B cell (primary cell): ENCODE results near the gene SLCO2B1. TPM values are rescaled to one million over a fixed set of nuclear protein-coding genes. Genes with fewer than 3 reads are reported as not detected.

Source experiments
- ATAC-seq: fragments of 200-7000 bp; cut with Tn5 transposase; one replicate; pipeline ENCODE4 v1.10.0; 2021; ENCODE audit warnings: low read depth, mild to moderate bottlenecking, moderate number of reproducible peaks, moderate library complexity
- CTCF ChIA-PET: fragments of 350-600 bp; sonication (Branson Sonifier 250); formaldehyde crosslinking; loops from one replicate; lab custom pipeline; 2021; ENCODE audit warnings: antibody characterized with exemption, inconsistent platforms; lab: Charles Lee
- POLR2A ChIA-PET: fragments of 350-600 bp; sonication (Branson Sonifier 250); formaldehyde crosslinking; loops from one replicate; lab custom pipeline; 2021; ENCODE audit warnings: antibody characterized with exemption; lab: Charles Lee
- DNase-seq: peaks from one replicate; pipeline ENCODE4 v3.0.0; 2013
- H2AFZ ChIP-seq: 2 replicates; pipeline ENCODE4 v1.6.1; 2012; ENCODE audit warnings: mild to moderate bottlenecking, low read depth, low read length; ENCODE audit not compliant: insufficient read depth, poor library complexity, severe bottlenecking
- H3K27ac ChIP-seq, 2 donors: 1 replicate in 1 of 2; 2 replicates in 1 of 2; pipeline ENCODE4 v1.5.1; 2012 to 2013; ENCODE audit warnings: low read length in 2 of 2, mild to moderate bottlenecking in 2 of 2, moderate library complexity in 1 of 2
- H3K27me3 ChIP-seq, 4 experiments: fragments of 200-600 bp in 1 of 4; sonication (generic) in 1 of 4; replicated peaks in 1 of 4; 1 replicate in 2 of 4; 2 replicates in 2 of 4; pipeline versions ENCODE4 v1.6.1 to v1.7.0; 2013 to 2016; ENCODE audit warnings: low read length in 3 of 4, mild to moderate bottlenecking in 2 of 4, mixed read lengths in 1 of 4, moderate library complexity in 1 of 4; ENCODE audit not compliant: insufficient read depth in 4 of 4, control insufficient read depth in 3 of 4; ENCODE audit errors: control extremely low read depth in 1 of 4
- H3K36me3 ChIP-seq, 2 experiments: replicated peaks in 1 of 2; 1 replicate in 1 of 2; 2 replicates in 1 of 2; pipeline versions ENCODE4 v1.6.1 to v1.7.1; 2013; ENCODE audit warnings: low read length in 1 of 2; ENCODE audit not compliant: insufficient read depth in 2 of 2, control insufficient read depth in 1 of 2; ENCODE audit errors: control extremely low read depth in 1 of 2, extremely low read depth in 1 of 2
- H3K4me1 ChIP-seq, 2 donors: fragments of 200-600 bp in 1 of 2; sonication (generic) in 1 of 2; 1 replicate in 1 of 2; 2 replicates in 1 of 2; pipeline versions ENCODE4 v1.5.1 to v1.6.1; 2013 to 2017; ENCODE audit warnings: low read length in 2 of 2; ENCODE audit not compliant: control insufficient read depth in 2 of 2, insufficient read depth in 2 of 2
- H3K4me2 ChIP-seq: replicated peaks from 2 replicates; pipeline ENCODE3; 2012; ENCODE audit warnings: mild to moderate bottlenecking, low read depth, low read length; ENCODE audit not compliant: poor library complexity, severe bottlenecking
- H3K4me3 ChIP-seq, 5 experiments: fragments of 200-600 bp in 1 of 5; sonication (generic) in 1 of 5; 1 replicate in 3 of 5; 2 replicates in 2 of 5; pipeline versions ENCODE4 v1.5.1 to v1.7.0; 2011 to 2016; ENCODE audit warnings: low read length in 4 of 5, mild to moderate bottlenecking in 4 of 5, low read depth in 2 of 5, control low read depth in 1 of 5, moderate library complexity in 1 of 5; ENCODE audit not compliant: insufficient read depth in 1 of 5; ENCODE audit errors: control extremely low read depth in 1 of 5, extremely low read depth in 1 of 5
- H3K79me2 ChIP-seq: fragments of 200-600 bp; sonication (generic); one replicate; pipeline ENCODE4 v1.6.0; 2016; ENCODE audit warnings: low read length; ENCODE audit not compliant: control insufficient read depth, insufficient read depth
- H3K9ac ChIP-seq: fragments of 200-600 bp; sonication (generic); 2 replicates; pipeline ENCODE4 v1.6.1; 2017; ENCODE audit warnings: mild to moderate bottlenecking, low read length, moderate library complexity
- H3K9me3 ChIP-seq, 3 donors: one replicate each; pipeline versions ENCODE4 v1.6.1 to v1.7.1; 2013; ENCODE audit warnings: low read length in 2 of 3; ENCODE audit not compliant: control insufficient read depth in 2 of 3, insufficient read depth in 1 of 3; ENCODE audit errors: control extremely low read depth in 1 of 3
- H4K20me1 ChIP-seq: 2 replicates; pipeline ENCODE4 v1.6.0; 2012; ENCODE audit warnings: mild to moderate bottlenecking, low read length; ENCODE audit not compliant: insufficient read depth, control insufficient read depth, poor library complexity, severe bottlenecking
- H3K27ac Mint-ChIP-seq: one replicate; pipeline ENCODE4 v1.8.0; 2021; ENCODE audit warnings: mixed read lengths
- H3K27me3 Mint-ChIP-seq: one replicate; pipeline ENCODE4 v1.8.0; 2021; ENCODE audit warnings: mixed read lengths
- H3K4me1 Mint-ChIP-seq: one replicate; pipeline ENCODE4 v1.8.0; 2021; ENCODE audit warnings: mixed read lengths
- H3K4me3 Mint-ChIP-seq: one replicate; pipeline ENCODE4 v1.8.0; 2021; ENCODE audit warnings: mixed read lengths
- H3K9me3 Mint-ChIP-seq: one replicate; pipeline ENCODE4 v1.8.0; 2022; ENCODE audit warnings: mixed read lengths; ENCODE audit not compliant: insufficient read depth
- CTCF ChIP-seq: fragments of 200-600 bp; IDR thresholded peaks from one replicate; pipeline ENCODE4 v1.8.0; 2022; ENCODE audit warnings: antibody characterized with exemption, mild to moderate bottlenecking
- EZH2 ChIP-seq: IDR thresholded peaks from 2 replicates; pipeline ENCODE4 v1.6.1; 2012; ENCODE audit warnings: borderline replicate concordance, low read depth, mild to moderate bottlenecking, moderate library complexity, low read length; ENCODE audit not compliant: insufficient read depth, poor library complexity, severe bottlenecking
- WGBS: methylation state at CpG from one replicate; pipeline ENCODE4 v1.1.5; 2013; ENCODE audit warnings: missing lambda C conversion rate; ENCODE audit not compliant: insufficient coverage; 5-methylcytosine and 5-hydroxymethylcytosine counted together
- intact Hi-C: fragments of 100-400 bp; cut with micrococcal nuclease; formaldehyde crosslinking; loops from one replicate; pipeline ENCODE4 v1.10.0; 2022
- polyA plus RNA-seq: library from polyadenylated mRNA; depleted of rRNA; stranded (reverse); fragments of >200 nt; gene quantifications from 2 replicates; pipeline ENCODE4 v1.2.3, GENCODE V29; 2012
- total RNA-seq, 2 donors: library from RNA; stranded (reverse); fragments of 120-200 nt in 1 of 2; gene quantifications; 1 replicate in 1 of 2; 2 replicates in 1 of 2; pipeline versions ENCODE4 v1.2.3 to v1.2.4, GENCODE V29; 2013 to 2022

The SLCO2B1 gene
- total and polyA plus RNA-seq, 2 donors (not counting 1 experiment from before 2014, with no cell fraction given): 1.2 TPM; not detected in 1

DNA sequence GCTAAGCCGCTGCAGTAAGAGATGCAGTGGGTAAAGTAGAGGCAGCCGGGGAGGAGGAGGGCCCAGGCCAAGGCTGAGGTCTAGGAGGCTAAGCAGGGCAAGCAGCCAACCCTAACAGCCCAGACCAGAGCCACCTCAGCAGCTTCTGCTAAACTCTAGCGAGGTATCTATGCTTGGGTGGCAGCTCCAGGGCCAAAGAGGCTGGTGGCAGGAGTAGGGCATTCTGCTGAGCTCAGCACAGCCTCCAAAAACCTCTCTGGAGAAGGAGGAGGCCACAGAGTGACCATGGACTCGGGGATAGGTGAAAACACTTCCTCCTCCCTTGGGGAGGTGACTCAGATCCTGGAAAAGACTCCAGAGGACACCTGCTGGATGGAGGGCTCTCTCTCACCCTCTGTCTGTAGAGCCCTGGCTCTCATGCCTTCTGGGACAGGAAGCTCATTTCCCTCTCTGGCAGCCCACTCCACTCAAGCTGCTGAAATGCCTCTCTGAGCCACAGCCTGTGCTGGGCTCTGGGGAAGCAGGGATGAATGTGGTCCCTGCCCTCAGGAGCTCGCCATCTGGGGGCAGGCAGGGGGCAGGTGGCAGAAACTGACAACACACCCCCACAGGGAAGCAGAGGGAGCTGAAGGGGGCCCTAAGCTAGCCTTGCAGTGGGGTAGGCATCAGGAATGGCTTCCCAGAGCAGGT, 73.2 kb downstream of the SLCO2B1 start:
- Histone ChIP-seq H3K9ac (no peak overlapping the region), H3K4me2 (no peak overlapping the region), H3K27me3 (peaks cover 0 to 3% (median 0%) of the 10 kb centered on the region in 4 experiments), H3K79me2 (no peaks in the 10 kb centered on the region), H3K4me3 (no peak overlapping the region), H3K4me1 (no peaks in the 10 kb centered on the region), H3K36me3 (no peaks in the 10 kb centered on the region), H3K27ac (no peak overlapping the region), H4K20me1 (no peaks in the 10 kb centered on the region), H3K9me3 (no peaks in the 10 kb centered on the region), H2AFZ (no peak overlapping the region)
- CTCF ChIA-PET: interaction anchor here (1.3 kb wide), 1 partner anchor 47 kb away, joined by 3 read pairs; no protein-coding TSS in a partner anchor
- no peak overlapping the region for H3K4me3 Mint-ChIP-seq
- 47% methylated on average over 4 of the region's 5 CpGs for WGBS
- H3K27ac Mint-ChIP-seq: no peak overlapping the region
- H3K4me1 Mint-ChIP-seq: no peaks in the 10 kb centered on the region
- TF ChIP-seq EZH2: no peak
- no peak for TF ChIP-seq CTCF
- intact Hi-C loops: no loop called here
- no peak for ATAC-seq
- POLR2A ChIA-PET: no interaction called here
- DNase-seq: no peak
- H3K27me3 Mint-ChIP-seq: peaks cover 15% of the 10 kb centered on the region
- H3K9me3 Mint-ChIP-seq: no peaks in the 10 kb centered on the region

DNA sequence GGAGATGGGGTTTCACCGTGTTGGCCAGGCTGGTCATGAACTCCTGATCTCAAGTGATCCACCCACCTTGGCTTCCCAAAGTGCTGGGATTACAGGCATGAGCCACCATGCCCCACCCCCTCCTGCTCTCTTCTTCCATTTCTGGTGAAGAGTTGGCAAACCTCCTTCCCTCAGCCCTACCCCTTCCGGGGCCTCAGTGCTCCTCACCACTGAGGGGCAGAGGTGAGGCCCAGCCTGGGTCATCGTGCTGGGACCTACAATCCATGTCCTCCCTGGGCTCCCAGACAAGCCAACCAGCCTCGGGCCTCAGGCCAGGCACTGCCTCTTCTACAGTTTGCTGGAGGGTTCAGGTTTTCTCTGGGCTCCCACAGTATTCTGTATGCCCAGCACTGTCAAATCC, 74.9 kb downstream of the SLCO2B1 start:
- H3K79me2 ChIP-seq: no peaks in the 10 kb centered on the region
- no peaks in the 10 kb centered on the region for H3K36me3 ChIP-seq
- no peak overlapping the region for H3K9ac ChIP-seq
- H3K27me3 ChIP-seq: peaks cover 0 to 9% (median 0%) of the 10 kb centered on the region in 4 experiments
- no peaks in the 10 kb centered on the region for H3K9me3 Mint-ChIP-seq
- H3K4me1 Mint-ChIP-seq: no peaks in the 10 kb centered on the region
- H2AFZ ChIP-seq: no peak overlapping the region
- no peak overlapping the region for H3K4me2 ChIP-seq
- POLR2A ChIA-PET: no interaction called here
- H3K9me3 ChIP-seq: no peaks in the 10 kb centered on the region
- H3K4me3 Mint-ChIP-seq: no peak overlapping the region
- H3K27ac ChIP-seq: no peak overlapping the region
- no peaks in the 10 kb centered on the region for H3K4me1 ChIP-seq
- ATAC-seq (no peak), DNase-seq (no peak)
- intact Hi-C loops: no loop called here
- CTCF ChIA-PET: no interaction called here
- peaks cover 19% of the 10 kb centered on the region for H3K27me3 Mint-ChIP-seq
- H4K20me1 ChIP-seq: no peaks in the 10 kb centered on the region
- H3K4me3 ChIP-seq: no peak overlapping the region
- TF ChIP-seq CTCF (no peak), EZH2 (no peak)
- 77% methylated on average over 4 of the region's 4 CpGs for WGBS
- no peak overlapping the region for H3K27ac Mint-ChIP-seq
